ENCODE data around the gene EXOSC7. TPM values are rescaled to one million over a fixed set of nuclear protein-coding genes. Genes with fewer than 3 reads are reported as not detected.
"Not testable (repeated sequence)": the region's sequence is repeated elsewhere in the genome, so short reads cannot be mapped to it uniquely, and the experiment has no call there.

Gene EXOSC7
- polyA plus RNA-seq, 1 of the 3 experiments (the other 2 are of a cell fraction), result 83.5 TPM

GRCh38 chr3:44983484-44983941, 7.5 kb downstream of the EXOSC7 start:
- H3F3A ChIP-seq (replicated peaks; ENCODE audit: insufficient read depth), result no peaks in the 10 kb centered on the region
- ChIA-PET CTCF (interaction anchor here (0.6 to 2.9 kb wide), 3 partner anchors 9 to 513 kb away, joined by 3 to 17 read pairs (median 3); partner anchors contain the start of gene ZNF502), POLR2A (no interaction called here)
- H3K4me3 ChIP-seq (ENCODE audit: low read depth in 2 of 2, low read length in 1 of 2), result no peak overlapping the region
- 93% methylated on average over 1 of the region's 1 CpG for WGBS (ENCODE audit: low lambda C conversion rate)
- H3K4me2 ChIP-seq, result no peak overlapping the region
- H3K9me2 ChIP-seq, result no peaks in the 10 kb centered on the region
- no peaks in the 10 kb centered on the region for H3K27me3 ChIP-seq (ENCODE audit: insufficient read depth)
- no peak for DNase-seq
- peaks cover 0 to 7% of the 10 kb centered on the region in 2 experiments for H3K36me3 ChIP-seq (replicated peaks in 1 of 2; ENCODE audit: control insufficient read depth in 1 of 2, insufficient read depth in 2 of 2, low read length in 1 of 2)
- H3K9me3 ChIP-seq, result no peaks in the 10 kb centered on the region
- peaks cover 8% of the 10 kb centered on the region; the same call in 1 of the 2 replicates for H4K20me1 ChIP-seq (ENCODE audit: insufficient read depth)
- peaks cover 0 to 5% of the 10 kb centered on the region in 2 experiments; a peak in 1 of 4 replicates for H3K4me1 ChIP-seq (ENCODE audit: control insufficient read depth in 1 of 2, insufficient read depth in 2 of 2, low read depth in 1 of 2, low read length in 1 of 2)
- H3K9ac ChIP-seq, result no peak overlapping the region
- no peak for TF ChIP-seq JUND (IDR thresholded peaks at IDR 0.05)
- TF ChIP-seq, protein P1, sequence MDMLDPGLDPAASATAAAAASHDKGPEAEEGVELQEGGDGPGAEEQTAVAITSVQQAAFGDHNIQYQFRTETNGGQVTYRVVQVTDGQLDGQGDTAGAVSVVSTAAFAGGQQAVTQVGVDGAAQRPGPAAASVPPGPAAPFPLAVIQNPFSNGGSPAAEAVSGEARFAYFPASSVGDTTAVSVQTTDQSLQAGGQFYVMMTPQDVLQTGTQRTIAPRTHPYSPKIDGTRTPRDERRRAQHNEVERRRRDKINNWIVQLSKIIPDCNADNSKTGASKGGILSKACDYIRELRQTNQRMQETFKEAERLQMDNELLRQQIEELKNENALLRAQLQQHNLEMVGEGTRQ (IDR thresholded peaks at IDR 0.05; ENCODE audit: borderline replicate concordance, low read depth, low read length), result no peak
- peaks cover 73% of the 10 kb centered on the region for H3K79me2 ChIP-seq (ENCODE audit: insufficient read depth)
- no peak overlapping the region for H3K27ac ChIP-seq (ENCODE audit: low read depth in 2 of 2, low read length in 1 of 2)
- no peak overlapping the region for H2AFZ ChIP-seq (ENCODE audit: low read depth)

- POLR2A ChIA-PET, result no interaction called here
- H3K4me2 ChIP-seq, result no peak overlapping the region
- H3K9ac ChIP-seq, result no peak overlapping the region
- H3F3A ChIP-seq (replicated peaks; ENCODE audit: insufficient read depth), result no peaks in the 10 kb centered on the region
- CTCF ChIA-PET, result interaction anchor here (0.6 to 2.9 kb wide), 4 partner anchors 8 to 513 kb away, joined by 3 to 17 read pairs (median 4); no protein-coding TSS in a partner anchor
- H3K9me2 ChIP-seq, result no peaks in the 10 kb centered on the region
- peaks cover 8% of the 10 kb centered on the region; the same call in 1 of the 2 replicates for H4K20me1 ChIP-seq (ENCODE audit: insufficient read depth)
- H3K27ac ChIP-seq (ENCODE audit: low read depth in 2 of 2, low read length in 1 of 2), result no peak overlapping the region
- H2AFZ ChIP-seq (ENCODE audit: low read depth), result no peak overlapping the region
- H3K79me2 ChIP-seq (ENCODE audit: insufficient read depth), result peaks cover 67% of the 10 kb centered on the region
- TF ChIP-seq MAX (IDR thresholded peaks at IDR 0.05; ENCODE audit: low read depth), result no peak
- no peak for TF ChIP-seq EZH2phosphoT487 (IDR thresholded peaks at IDR 0.05; ENCODE audit: borderline replicate concordance, low read depth)
- TF ChIP-seq CHD2 (IDR thresholded peaks at IDR 0.05; ENCODE audit: low read length, partially characterized antibody), result no peak
- no peak for TF ChIP-seq RAD21 (IDR thresholded peaks at IDR 0.05; ENCODE audit: low read length)
- no peak for TF ChIP-seq TAF1 (IDR thresholded peaks at IDR 0.05; ENCODE audit: borderline replicate concordance, low read depth, low read length)
- no peak for TF ChIP-seq TCF12 (IDR thresholded peaks at IDR 0.05)
- no peak for TF ChIP-seq USF1 (IDR thresholded peaks at IDR 0.05; ENCODE audit: borderline replicate concordance, low read depth)
- no peak for TF ChIP-seq POLR2AphosphoS5 (IDR thresholded peaks at IDR 0.05; ENCODE audit: low read depth, low read length)
- TF ChIP-seq RXRA (IDR thresholded peaks at IDR 0.05; ENCODE audit: borderline replicate concordance, low read depth), result no peak
- no peak for TF ChIP-seq EP300 (IDR thresholded peaks at IDR 0.05; ENCODE audit: borderline replicate concordance in 1 of 2, low read depth in 1 of 2, low read length in 1 of 2)
- TF ChIP-seq YY1 (IDR thresholded peaks at IDR 0.05; ENCODE audit: low read depth), result no peak
- no peak for TF ChIP-seq SIN3A (IDR thresholded peaks at IDR 0.05; ENCODE audit: borderline replicate concordance, low read depth, low read length)
- no peak for TF ChIP-seq MXI1 (IDR thresholded peaks at IDR 0.05; ENCODE audit: low read depth, low read length)
- no peak for TF ChIP-seq FOSL2 (IDR thresholded peaks at IDR 0.05; ENCODE audit: borderline replicate concordance, low read depth)
- TF ChIP-seq IRF3 (IDR thresholded peaks at IDR 0.05; ENCODE audit: low read depth, low read length), result no peak
- TF ChIP-seq NRF1 (IDR thresholded peaks at IDR 0.05; ENCODE audit: low read depth, low read length), result no peak
- no peak overlapping the region for H3K4me3 ChIP-seq (ENCODE audit: low read depth in 2 of 2, low read length in 1 of 2)
- WGBS (ENCODE audit: low lambda C conversion rate), result 100% methylated on average over 2 of the region's 2 CpGs
- DNase-seq, result no peak
- peaks cover 0 to 3% of the 10 kb centered on the region in 2 experiments; a peak in 1 of 4 replicates for H3K4me1 ChIP-seq (ENCODE audit: control insufficient read depth in 1 of 2, insufficient read depth in 2 of 2, low read depth in 1 of 2, low read length in 1 of 2)
- peaks cover 3 to 7% of the 10 kb centered on the region in 2 experiments for H3K36me3 ChIP-seq (replicated peaks in 1 of 2; ENCODE audit: control insufficient read depth in 1 of 2, insufficient read depth in 2 of 2, low read length in 1 of 2)
- H3K9me3 ChIP-seq, result no peaks in the 10 kb centered on the region
- no peaks in the 10 kb centered on the region for H3K27me3 ChIP-seq (ENCODE audit: insufficient read depth)
Measured at GRCh38 chr3:44984335-44984734, 8.3 kb downstream of the EXOSC7 start.

DNA sequence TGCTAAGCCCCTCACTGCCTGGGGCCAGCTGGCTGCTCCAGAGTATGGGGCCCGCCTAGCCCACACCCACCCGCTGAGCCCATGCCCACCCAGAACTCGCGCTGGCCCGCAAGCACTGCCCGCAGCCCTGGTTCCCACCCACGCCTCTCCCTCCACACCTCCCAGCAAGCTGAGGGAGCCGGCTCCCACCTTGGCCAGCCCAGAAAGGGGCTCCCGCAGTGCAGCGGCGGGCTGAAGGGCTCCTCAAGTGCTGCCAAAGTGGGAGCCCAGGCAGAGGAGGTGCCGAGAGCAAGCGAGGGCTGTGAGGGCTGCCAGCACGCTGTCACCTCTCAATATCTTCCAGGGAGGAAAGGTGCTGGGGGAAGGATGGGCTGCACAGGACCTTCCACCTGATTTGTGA, 10.3 kb downstream of the EXOSC7 start:
- H3F3A ChIP-seq (replicated peaks; ENCODE audit: insufficient read depth); H3K4me2 ChIP-seq; H3K4me3 ChIP-seq (ENCODE audit: low read depth in 2 of 2, low read length in 1 of 2); POLR2A ChIA-PET; H3K27ac ChIP-seq (ENCODE audit: low read depth in 2 of 2, low read length in 1 of 2); H3K9me3 ChIP-seq; H3K9me2 ChIP-seq; H3K27me3 ChIP-seq (ENCODE audit: insufficient read depth); H3K9ac ChIP-seq; H2AFZ ChIP-seq (ENCODE audit: low read depth); H3K4me1 ChIP-seq (ENCODE audit: control insufficient read depth in 1 of 2, insufficient read depth in 2 of 2, low read depth in 1 of 2, low read length in 1 of 2); H4K20me1 ChIP-seq (ENCODE audit: insufficient read depth); CTCF ChIA-PET; DNase-seq: not testable (repeated sequence)
- Histone ChIP-seq H3K36me3 (replicated peaks in 1 of 2; ENCODE audit: control insufficient read depth in 1 of 2, insufficient read depth in 2 of 2, low read length in 1 of 2) (peaks cover 7 to 21% of the 10 kb centered on the region in 2 experiments), H3K79me2 (ENCODE audit: insufficient read depth) (peaks cover 49% of the 10 kb centered on the region)
- WGBS (ENCODE audit: low lambda C conversion rate), result 100% methylated on average over 4 of the region's 14 CpGs
